HCT116 (cell line): ENCODE measurements around the gene IL26. TPM values are rescaled to one million over a fixed set of nuclear protein-coding genes. Genes with fewer than 3 reads are reported as not detected.
A peak's percentile ranks its signal among the peaks of the same experiment; 100 is the strongest.

Experiments used
- ATAC-seq: fragments of 200-7000 bp; cut with Tn5 transposase; 2 replicates; pipeline ENCODE4 v1.9.1; 2020; ENCODE audit warnings: mild to moderate bottlenecking, moderate library complexity
- BruUV-seq: library from RNA; stranded (reverse); fragments of 400-500 nt; replicated peaks from 2 replicates; lab custom pipeline; 2021; lab: Mats Ljungman, UMichigan
- CTCF ChIA-PET: fragments of 300-600 bp; sonication (Branson Sonifier 250); formaldehyde crosslinking; loops from one replicate; lab custom pipeline; 2021; ENCODE audit warnings: antibody characterized with exemption; lab: Charles Lee
- POLR2A ChIA-PET: fragments of 300-600, 350-600 bp; sonication (Branson Sonifier 250); formaldehyde crosslinking; loops from one replicate; lab custom pipeline; 2021; ENCODE audit warnings: antibody characterized with exemption; lab: Charles Lee
- RAD21 ChIA-PET, 2 experiments: fragments of 300-600 bp; sonication (Branson Sonifier 250); formaldehyde crosslinking; loops; one replicate each; lab custom pipeline; 2023; ENCODE audit warnings: low total read pairs in 2 of 2; ENCODE audit not compliant: uncharacterized antibody in 2 of 2, unreplicated experiment in 2 of 2, low non-redundant PET in 1 of 2; lab: Charles Lee
- DNase-seq: peaks from one replicate; pipeline ENCODE4 v3.0.0-alpha.2; 2010; ENCODE audit warnings: low read depth, low spot score
- H2AFZ ChIP-seq: fragments of 200-600 bp; shearing (Covaris generic), sonication (generic); 2 replicates; pipeline ENCODE4 v1.6.1; 2017; ENCODE audit warnings: low read depth, mixed run types, mixed read lengths, antibody characterized with exemption, low read length; ENCODE audit not compliant: poor library complexity, severe bottlenecking
- H3K27ac ChIP-seq: 2 replicates; pipeline ENCODE4 v1.5.1; 2012; ENCODE audit warnings: low read depth, low read length
- H3K27me3 ChIP-seq: fragments of 200-600 bp; sonication (generic); 2 replicates; pipeline ENCODE4 v1.6.1; 2016; ENCODE audit warnings: mixed run types, low read length, mixed read lengths; ENCODE audit not compliant: insufficient read depth
- H3K36me3 ChIP-seq, 2 experiments: fragments of 200-500 bp in 1 of 2; fragments of 200-600 bp in 1 of 2; sonication (Bioruptor generic) in 1 of 2; sonication (generic) in 1 of 2; 2 replicates each; pipeline versions ENCODE4 v1.5.1 to v1.6.1; 2014 to 2016; ENCODE audit warnings: low read length in 2 of 2, inconsistent platforms in 1 of 2, mixed read lengths in 1 of 2, mixed run types in 1 of 2; ENCODE audit not compliant: insufficient read depth in 2 of 2, control insufficient read depth in 1 of 2
- H3K4me1 ChIP-seq, 2 experiments: fragments of 200-600 bp in 1 of 2; sonication (generic) in 1 of 2; 2 replicates each; pipeline versions ENCODE4 v1.5.1 to v1.6.1; 2012 to 2017; ENCODE audit warnings: low read length in 2 of 2, inconsistent platforms in 1 of 2, mild to moderate bottlenecking in 1 of 2, mixed read lengths in 1 of 2, mixed run types in 1 of 2, moderate library complexity in 1 of 2; ENCODE audit not compliant: insufficient read depth in 2 of 2, control insufficient read depth in 1 of 2
- H3K4me2 ChIP-seq: fragments of 200-600 bp; sonication (generic); 2 replicates; pipeline ENCODE4 v1.6.1; 2017; ENCODE audit warnings: mixed run types, low read length, mixed read lengths
- H3K4me3 ChIP-seq, 2 experiments: fragments of 200-600 bp in 1 of 2; sonication (generic) in 1 of 2; replicated peaks in 1 of 2; 2 replicates each; pipeline ENCODE4 v1.5.1; 2011 to 2016; ENCODE audit warnings: low read length in 2 of 2, control low read depth in 1 of 2, low read depth in 1 of 2, mild to moderate bottlenecking in 1 of 2, mixed read lengths in 1 of 2, mixed run types in 1 of 2
- H3K79me2 ChIP-seq: fragments of 200-600 bp; sonication (generic); 2 replicates; pipeline ENCODE4 v1.6.1; 2017; ENCODE audit warnings: mild to moderate bottlenecking, mixed run types, low read length, moderate library complexity, mixed read lengths; ENCODE audit not compliant: insufficient read depth
- H3K9ac ChIP-seq: fragments of 200-600 bp; sonication (generic); 2 replicates; pipeline ENCODE4 v1.6.1; 2016; ENCODE audit warnings: low read length, mixed read lengths
- H3K9me2 ChIP-seq: fragments of 200-600 bp; sonication (generic), shearing (Covaris generic); 2 replicates; pipeline ENCODE4 v1.6.1; 2017; ENCODE audit warnings: mixed run types, mild to moderate bottlenecking, moderate library complexity; ENCODE audit not compliant: insufficient read depth
- H3K9me3 ChIP-seq, 2 experiments: fragments of 200-500 bp in 1 of 2; fragments of 200-600 bp in 1 of 2; sonication (Bioruptor generic) in 1 of 2; sonication (generic) in 1 of 2; 2 replicates each; pipeline ENCODE4 v1.6.1; 2014 to 2017; ENCODE audit warnings: low read length in 2 of 2, mixed read lengths in 2 of 2, inconsistent platforms in 1 of 2, low read depth in 1 of 2, mild to moderate bottlenecking in 1 of 2, mixed run types in 1 of 2, moderate library complexity in 1 of 2; ENCODE audit not compliant: control insufficient read depth in 1 of 2, insufficient read depth in 1 of 2
- H4K20me1 ChIP-seq: fragments of 200-600 bp; sonication (generic), shearing (Covaris generic); 2 replicates; pipeline ENCODE4 v1.6.1; 2017; ENCODE audit warnings: mixed run types, mild to moderate bottlenecking, moderate library complexity; ENCODE audit not compliant: insufficient read depth
- ATF3 ChIP-seq: IDR thresholded peaks from 2 replicates; pipeline ENCODE4 v1.6.1; 2012
- CBX3 ChIP-seq: IDR thresholded peaks from 2 replicates; pipeline ENCODE4 v1.6.1; 2012; ENCODE audit warnings: low read depth
- CEBPB ChIP-seq: IDR thresholded peaks from 2 replicates; pipeline ENCODE4 v1.6.1; 2012; ENCODE audit warnings: low read depth
- CTCF ChIP-seq, 3 experiments: fragments of 200-600 bp in 1 of 3; sonication (generic) in 1 of 3; IDR thresholded peaks in 2 of 3; conservative IDR thresholded peaks in 1 of 3; 2 replicates each; pipeline ENCODE4 v1.5.1; 2012 to 2017; ENCODE audit warnings: low read depth in 2 of 3, low read length in 2 of 3, antibody characterized with exemption in 1 of 3, borderline replicate concordance in 1 of 3, control low read depth in 1 of 3, mild to moderate bottlenecking in 1 of 3, mixed read lengths in 1 of 3, mixed run types in 1 of 3, moderate library complexity in 1 of 3; ENCODE audit not compliant: insufficient read depth in 1 of 3
- EGR1 ChIP-seq: IDR thresholded peaks from 2 replicates; pipeline ENCODE4 v1.6.1; 2012; ENCODE audit warnings: low read depth
- ELF1 ChIP-seq: IDR thresholded peaks from 2 replicates; pipeline ENCODE4 v1.6.1; 2012; ENCODE audit warnings: low read depth, borderline replicate concordance
- EZH2phosphoT487 ChIP-seq: fragments of 200-600 bp; IDR thresholded peaks from 2 replicates; pipeline ENCODE4 v1.6.1; 2018; ENCODE audit warnings: antibody characterized with exemption, borderline replicate concordance
- FOSL1 ChIP-seq: IDR thresholded peaks from 2 replicates; pipeline ENCODE4 v1.6.1; 2012; ENCODE audit warnings: low read depth
- JUND ChIP-seq: IDR thresholded peaks from 2 replicates; pipeline ENCODE4 v1.6.1; 2012
- POLR2A ChIP-seq: IDR thresholded peaks from 2 replicates; pipeline ENCODE4 v1.7.0; 2011; ENCODE audit warnings: borderline replicate concordance; ENCODE audit not compliant: insufficient read depth, insufficient read length; ENCODE audit errors: extremely low read depth
- POLR2AphosphoS5 ChIP-seq: IDR thresholded peaks from 2 replicates; pipeline ENCODE4 v1.6.1; 2011; ENCODE audit warnings: mild to moderate bottlenecking, low read depth, low read length, moderate library complexity
- REST ChIP-seq: IDR thresholded peaks from 2 replicates; pipeline ENCODE4 v1.6.1; 2012; ENCODE audit warnings: low read depth
- SP1 ChIP-seq: IDR thresholded peaks from 2 replicates; pipeline ENCODE4 v1.6.1; 2012; ENCODE audit warnings: low read depth
- SRF ChIP-seq: IDR thresholded peaks from 2 replicates; pipeline ENCODE4 v1.6.1; 2012; ENCODE audit warnings: low read depth
- TCF7L2 ChIP-seq: IDR thresholded peaks from 2 replicates; pipeline ENCODE4 v1.7.0; 2011; ENCODE audit warnings: borderline replicate concordance, inconsistent platforms; ENCODE audit not compliant: insufficient read depth, insufficient read length; ENCODE audit errors: extremely low read depth
- YY1 ChIP-seq: IDR thresholded peaks from 2 replicates; pipeline ENCODE4 v1.6.1; 2011; ENCODE audit warnings: low read length, low read depth, moderate library complexity, mild to moderate bottlenecking; ENCODE audit not compliant: insufficient replicate concordance; ENCODE audit errors: extremely low read depth
- ZFX ChIP-seq: fragments of 450-650 bp; IDR thresholded peaks from 2 replicates; pipeline ENCODE4 v1.6.1; 2017
- ZNF274 ChIP-seq: fragments of 200-500 bp; sonication (Bioruptor generic); IDR thresholded peaks from 2 replicates; pipeline ENCODE4 v1.6.1; 2014; ENCODE audit warnings: mild to moderate bottlenecking, low read depth, low read length, inconsistent platforms
- intact Hi-C: fragments of 100-400 bp; cut with micrococcal nuclease; formaldehyde crosslinking; loops from 2 replicates; pipeline ENCODE4 v1.10.0; 2022
- total RNA-seq: library from RNA; stranded (reverse); gene quantifications from one replicate; pipeline ENCODE4 v1.2.1, GENCODE V29; 2021; ENCODE audit not compliant: unreplicated experiment
- TF ChIP-seq, protein P1 (sequence below): IDR thresholded peaks from 2 replicates; pipeline ENCODE4 v1.6.1; 2011; ENCODE audit warnings: mild to moderate bottlenecking, low read length, moderate library complexity; ENCODE audit not compliant: insufficient replicate concordance; ENCODE audit errors: extremely low read depth

Gene IL26
- total RNA-seq, 1 experiment from 2014 or later, result not detected

GRCh38 chr12:68190301-68190700 lies 35.3 kb downstream of the IL26 start:
- ChIA-PET CTCF (no interaction called here), POLR2A (no interaction called here), RAD21 (no interaction called here)
- H3K79me2 ChIP-seq, result no peaks in the 10 kb centered on the region
- no peaks in the 10 kb centered on the region for H4K20me1 ChIP-seq
- DNase-seq (no peak), ATAC-seq (no peak)
- no peak for TF ChIP-seq ATF3
- no peak for TF ChIP-seq EGR1
- TF ChIP-seq POLR2A, result no peak
- no peak for TF ChIP-seq EZH2phosphoT487
- no peak for TF ChIP-seq SRF
- no peak for TF ChIP-seq TCF7L2
- TF ChIP-seq YY1, result no peak
- no peak for TF ChIP-seq CEBPB
- TF ChIP-seq POLR2AphosphoS5, result no peak
- no peak for TF ChIP-seq JUND
- no peak for TF ChIP-seq ELF1
- no peak for TF ChIP-seq CTCF (IDR thresholded peaks at IDR 0.05 in 2 of 3, conservative IDR thresholded peaks at IDR 0.05 in 1 of 3; ENCODE audit: borderline replicate concordance in 1 of 3, insufficient read depth in 1 of 3, low read depth in 2 of 3, low read length in 2 of 3)
- TF ChIP-seq REST, result no peak
- TF ChIP-seq ZNF274, result no peak
- TF ChIP-seq CBX3, result no peak
- no peak for TF ChIP-seq ZFX
- TF ChIP-seq, protein P1, sequence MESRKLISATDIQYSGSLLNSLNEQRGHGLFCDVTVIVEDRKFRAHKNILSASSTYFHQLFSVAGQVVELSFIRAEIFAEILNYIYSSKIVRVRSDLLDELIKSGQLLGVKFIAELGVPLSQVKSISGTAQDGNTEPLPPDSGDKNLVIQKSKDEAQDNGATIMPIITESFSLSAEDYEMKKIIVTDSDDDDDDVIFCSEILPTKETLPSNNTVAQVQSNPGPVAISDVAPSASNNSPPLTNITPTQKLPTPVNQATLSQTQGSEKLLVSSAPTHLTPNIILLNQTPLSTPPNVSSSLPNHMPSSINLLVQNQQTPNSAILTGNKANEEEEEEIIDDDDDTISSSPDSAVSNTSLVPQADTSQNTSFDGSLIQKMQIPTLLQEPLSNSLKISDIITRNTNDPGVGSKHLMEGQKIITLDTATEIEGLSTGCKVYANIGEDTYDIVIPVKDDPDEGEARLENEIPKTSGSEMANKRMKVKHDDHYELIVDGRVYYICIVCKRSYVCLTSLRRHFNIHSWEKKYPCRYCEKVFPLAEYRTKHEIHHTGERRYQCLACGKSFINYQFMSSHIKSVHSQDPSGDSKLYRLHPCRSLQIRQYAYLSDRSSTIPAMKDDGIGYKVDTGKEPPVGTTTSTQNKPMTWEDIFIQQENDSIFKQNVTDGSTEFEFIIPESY, result no peak
- TF ChIP-seq SP1, result no peak
- TF ChIP-seq FOSL1, result no peak
- peaks cover 0 to 5% of the 10 kb centered on the region in 2 experiments; a peak in 2 of 4 replicates for H3K4me1 ChIP-seq
- H3K9me2 ChIP-seq, result no peaks in the 10 kb centered on the region
- no TSS peak for BruUV-seq
- no peak overlapping the region for H3K4me2 ChIP-seq
- H3K27me3 ChIP-seq, result no peaks in the 10 kb centered on the region
- H3K36me3 ChIP-seq, result no peaks in the 10 kb centered on the region
- no peak overlapping the region for H3K9ac ChIP-seq
- H3K9me3 ChIP-seq, result no peaks in the 10 kb centered on the region
- intact Hi-C loops, result no loop called here
- H3K4me3 ChIP-seq, result no peak overlapping the region
- no peak overlapping the region for H3K27ac ChIP-seq
- H2AFZ ChIP-seq, result peak overlapping the region; percentile 18
